Measurements from ENCODE around the gene AGBL4. TPM values are rescaled to one million over a fixed set of nuclear protein-coding genes. Genes with fewer than 3 reads are reported as not detected.

The AGBL4 gene
- total RNA-seq, 1 donor from 2014 or later = not detected

DNA sequence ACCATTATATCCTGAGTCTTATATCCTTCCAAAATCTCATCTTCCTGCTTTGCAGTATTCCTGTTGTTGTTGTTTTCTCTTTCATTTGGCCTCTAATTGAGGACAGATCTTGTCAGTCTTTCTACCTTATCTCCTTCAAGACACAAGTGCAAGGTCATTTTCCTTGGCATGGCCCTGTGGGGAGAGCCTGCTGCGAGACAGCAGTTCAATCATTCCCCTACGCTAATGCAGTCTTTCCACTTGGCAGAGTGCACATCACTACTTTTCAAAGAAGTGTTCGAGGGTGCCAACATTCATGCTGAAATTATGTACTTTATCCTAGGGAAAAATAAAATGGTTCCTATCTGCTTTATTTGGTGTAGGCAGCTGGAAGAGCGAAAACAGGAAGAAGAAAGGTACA is 1421.4 kb downstream of the AGBL4 start:
- intact Hi-C loops (cut with micrococcal nuclease) = no loop called here

DNA sequence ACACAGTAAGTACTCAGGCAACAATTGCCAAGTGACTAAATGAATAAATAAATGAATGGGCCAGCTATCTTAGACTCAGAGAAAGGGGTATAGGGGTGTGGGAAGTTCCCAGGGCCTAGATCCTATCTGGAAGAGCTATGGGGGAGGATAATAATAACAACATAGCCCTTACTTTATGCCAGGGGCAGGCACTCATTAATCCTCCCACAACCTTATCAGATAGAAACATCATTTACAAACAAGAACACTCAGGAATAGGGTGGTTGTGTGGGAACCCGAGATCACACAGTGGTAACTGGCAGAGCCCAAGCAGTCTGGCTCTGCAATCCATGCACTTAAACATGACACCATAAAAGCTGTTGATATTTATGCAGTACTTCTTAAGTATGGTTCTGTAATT is 1423.6 kb downstream of the AGBL4 start:
- intact Hi-C loops (cut with micrococcal nuclease) = no loop called here

DNA sequence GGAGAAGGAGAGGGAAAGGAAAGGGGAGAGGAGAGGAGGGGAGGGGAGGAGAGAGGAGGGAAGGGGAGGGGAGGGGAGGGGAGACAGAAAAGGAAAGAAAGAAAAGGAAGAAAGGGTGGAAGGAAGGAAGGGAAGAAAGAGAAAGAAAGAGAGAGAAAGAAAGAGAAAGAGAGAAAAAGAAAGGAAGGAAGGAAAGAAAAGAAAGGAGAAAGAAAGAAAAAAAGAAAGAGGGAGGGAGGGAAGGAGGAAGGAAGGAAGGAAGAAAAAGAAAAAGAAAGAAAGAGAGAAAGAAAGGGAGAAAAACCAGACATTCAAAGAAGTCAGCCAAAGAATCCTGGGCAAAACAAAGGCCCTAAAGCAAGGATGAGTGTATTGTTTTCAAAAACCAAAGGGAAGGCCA is 1426.1 kb downstream of the AGBL4 start:
- intact Hi-C loops (cut with micrococcal nuclease) = no loop called here

DNA sequence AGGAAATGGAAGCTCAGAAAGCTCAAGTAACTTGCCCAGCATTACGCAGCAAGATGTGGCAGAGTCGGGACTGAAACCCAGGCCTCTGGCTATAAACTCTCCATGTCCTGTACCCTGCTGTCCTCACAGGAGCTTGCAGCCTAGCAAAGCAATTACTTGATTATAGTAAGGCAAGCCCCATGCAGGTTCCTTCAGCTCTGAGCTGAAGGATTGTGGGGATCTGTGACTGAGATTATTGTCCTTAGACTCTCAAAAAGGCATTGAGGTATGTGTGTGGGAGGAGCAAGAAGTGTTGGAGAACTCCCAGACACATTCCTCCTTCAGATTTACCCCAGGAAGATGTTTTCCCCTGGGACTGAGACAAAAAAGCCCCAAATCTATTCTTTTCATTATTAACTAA is 1427.7 kb downstream of the AGBL4 start:
- intact Hi-C loops (cut with micrococcal nuclease) = no loop called here

DNA sequence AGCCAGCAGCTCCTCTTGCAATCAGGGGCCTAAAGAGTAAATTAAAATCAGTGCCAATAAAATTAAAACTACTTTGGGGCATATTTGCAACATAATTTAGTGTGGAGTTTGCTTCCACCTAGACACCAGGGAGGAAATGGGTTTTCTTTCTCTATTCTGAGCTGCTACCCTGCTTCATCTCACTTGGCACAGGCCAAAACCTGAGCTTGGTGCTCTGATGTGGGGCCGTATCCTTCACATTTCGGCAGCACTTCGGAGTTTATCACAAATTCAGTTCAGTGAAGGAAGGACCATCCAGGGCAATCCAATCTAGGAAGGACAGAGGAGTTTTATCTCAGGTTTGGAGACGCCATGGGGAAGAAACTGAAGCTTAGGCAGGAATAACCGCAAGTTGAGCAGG is 1428.1 kb downstream of the AGBL4 start:
- intact Hi-C loops (cut with micrococcal nuclease) = no loop called here

DNA sequence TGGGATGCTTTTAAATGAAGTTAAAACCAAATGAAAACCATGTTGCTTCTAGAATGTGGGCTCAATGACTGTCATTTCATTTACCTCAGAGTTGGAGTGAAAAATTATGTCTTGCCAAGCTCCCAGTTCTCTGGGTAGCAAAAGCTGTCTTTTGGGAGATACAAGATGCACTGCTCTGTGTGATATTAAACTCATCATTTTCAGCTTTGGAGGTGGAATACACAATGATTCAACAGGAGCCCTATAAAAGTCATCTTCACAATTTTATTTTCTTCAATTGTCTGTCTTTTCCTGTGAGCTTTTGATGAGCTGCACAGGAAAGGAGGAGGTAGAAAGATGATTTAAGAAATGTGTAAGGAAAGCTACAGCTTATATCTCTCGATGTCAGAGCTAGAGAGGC is 1431.4 kb downstream of the AGBL4 start:
- intact Hi-C loops (cut with micrococcal nuclease) = no loop called here

DNA sequence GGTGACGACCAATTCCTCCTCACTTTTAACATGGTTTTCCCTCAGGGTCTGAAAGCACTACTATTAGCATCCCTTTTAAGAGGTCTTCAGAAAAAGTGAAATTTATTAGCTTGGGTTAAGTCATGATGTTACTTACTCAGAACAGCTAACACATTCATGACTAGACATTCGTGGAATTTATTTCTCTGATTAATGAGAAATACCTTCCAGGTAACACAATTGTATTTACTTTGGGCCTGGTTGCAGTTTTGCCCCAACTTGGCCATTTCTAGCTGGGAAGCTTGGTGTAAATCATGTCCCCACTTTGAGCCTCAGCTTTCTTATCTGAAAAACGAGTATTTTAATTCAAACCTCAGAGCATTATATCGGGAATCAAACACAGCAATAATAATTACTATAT is 1432.6 kb downstream of the AGBL4 start:
- intact Hi-C loops (cut with micrococcal nuclease) = no loop called here

DNA sequence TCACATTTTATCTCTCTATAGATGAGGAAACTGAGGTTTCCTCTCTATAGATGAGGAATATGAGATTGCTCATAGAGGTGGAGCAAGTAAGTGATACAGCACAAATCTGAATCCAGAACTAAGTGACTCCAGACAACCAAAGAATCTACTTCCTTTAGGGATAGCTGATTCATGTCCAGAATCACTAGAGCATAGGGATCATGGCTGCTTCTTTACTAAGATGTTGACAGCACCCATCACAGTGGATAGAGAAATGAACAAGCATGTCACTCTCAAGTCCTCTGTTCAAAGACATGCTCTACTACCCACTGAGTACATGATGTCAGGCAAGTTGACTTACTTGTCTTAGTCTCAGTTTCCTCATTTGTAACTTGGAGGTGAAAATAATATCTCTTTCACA is 1435.7 kb downstream of the AGBL4 start:
- intact Hi-C loops (cut with micrococcal nuclease) = no loop called here

DNA sequence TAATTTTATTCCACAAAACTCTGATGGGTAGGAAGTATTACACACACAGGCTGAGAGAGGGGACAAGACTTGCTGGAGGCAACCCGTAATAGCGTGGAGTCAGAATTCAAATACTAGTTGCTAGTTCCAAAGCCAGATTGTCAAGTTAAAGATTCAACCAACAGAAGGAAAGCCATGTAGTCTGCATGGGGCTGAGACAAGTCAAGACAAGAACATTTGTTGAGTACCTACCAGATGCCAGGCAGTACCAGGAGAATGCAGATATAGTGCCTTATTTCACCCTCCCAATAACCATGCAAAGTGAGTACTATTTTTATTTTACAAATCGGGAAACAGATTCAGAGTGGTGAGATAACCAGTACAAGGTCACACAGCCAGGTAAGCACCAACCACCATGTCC is 1441.3 kb downstream of the AGBL4 start:
- intact Hi-C loops (cut with micrococcal nuclease) = no loop called here

DNA sequence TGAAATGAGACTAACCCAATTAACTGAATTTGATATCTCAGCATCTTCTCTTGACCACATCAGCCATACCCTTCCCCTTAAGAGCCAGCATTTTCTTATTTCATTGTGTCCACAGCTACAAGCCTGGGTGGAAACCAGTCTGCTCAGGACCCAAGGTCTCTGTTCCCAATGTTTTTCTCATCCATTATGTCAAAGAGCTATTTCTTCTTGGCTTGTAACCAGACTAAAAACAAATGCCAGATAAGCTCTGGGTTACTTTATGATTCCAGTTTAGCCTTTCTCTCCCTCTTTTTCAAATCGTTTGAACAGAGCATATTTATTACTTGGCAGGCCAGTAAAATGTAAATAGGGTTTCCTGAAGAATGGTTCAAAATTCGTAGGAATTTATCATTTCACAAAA is 1442.5 kb downstream of the AGBL4 start:
- intact Hi-C loops (cut with micrococcal nuclease) = no loop called here

DNA sequence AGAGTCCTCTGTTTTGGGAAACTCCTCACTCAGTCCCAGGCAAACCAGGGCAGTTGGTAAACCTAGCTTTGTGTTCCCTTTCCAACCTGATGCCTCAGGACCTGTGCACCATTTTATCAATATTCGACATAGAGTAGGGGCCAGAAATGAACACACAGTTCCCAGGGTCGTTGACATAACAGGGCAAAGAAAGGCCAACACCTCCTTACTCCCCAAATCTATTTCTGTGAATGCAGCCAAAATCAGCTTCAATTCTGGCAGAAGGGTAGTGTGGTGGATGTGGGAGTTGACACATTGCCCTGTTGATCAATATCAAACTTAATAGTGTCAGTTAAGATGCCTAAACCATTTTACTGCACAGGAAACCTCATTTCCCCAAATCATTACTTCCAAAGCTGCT is 1447.2 kb downstream of the AGBL4 start:
- intact Hi-C loops (cut with micrococcal nuclease) = no loop called here

DNA sequence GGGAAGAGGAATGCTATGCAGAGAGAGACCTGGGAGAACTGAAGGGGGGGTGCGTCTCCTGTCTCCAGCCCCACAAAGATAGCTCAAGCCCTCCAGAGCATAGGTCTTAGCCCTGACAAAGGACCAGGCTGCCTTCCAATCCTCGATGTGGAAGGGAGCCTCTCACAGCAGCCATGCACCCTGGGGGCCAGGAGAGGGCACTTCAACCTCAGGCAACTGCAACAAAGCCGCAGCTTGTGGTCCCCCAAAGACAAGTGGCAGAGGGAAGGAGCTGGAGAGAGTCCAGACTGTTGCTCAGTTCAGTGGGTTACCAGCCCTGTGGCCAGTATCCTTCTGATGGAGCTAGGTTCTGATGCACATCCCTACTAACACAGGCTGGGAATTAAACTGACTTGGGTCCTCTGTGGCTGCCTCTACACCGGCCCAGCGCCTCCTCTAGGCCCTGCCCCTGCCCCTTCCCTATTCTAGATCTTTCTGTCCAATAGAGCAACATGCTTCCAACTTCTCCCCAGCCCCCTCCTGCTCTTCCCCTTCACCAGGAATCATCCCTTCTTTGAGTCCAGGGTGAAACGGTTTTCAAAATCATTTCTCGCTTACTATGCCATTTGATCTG is 1451.0 kb downstream of the AGBL4 start:
- intact Hi-C loops (cut with micrococcal nuclease) = loop anchor here (5.0 kb wide), 1 partner anchor 125 kb away; no protein-coding TSS in a partner anchor

DNA sequence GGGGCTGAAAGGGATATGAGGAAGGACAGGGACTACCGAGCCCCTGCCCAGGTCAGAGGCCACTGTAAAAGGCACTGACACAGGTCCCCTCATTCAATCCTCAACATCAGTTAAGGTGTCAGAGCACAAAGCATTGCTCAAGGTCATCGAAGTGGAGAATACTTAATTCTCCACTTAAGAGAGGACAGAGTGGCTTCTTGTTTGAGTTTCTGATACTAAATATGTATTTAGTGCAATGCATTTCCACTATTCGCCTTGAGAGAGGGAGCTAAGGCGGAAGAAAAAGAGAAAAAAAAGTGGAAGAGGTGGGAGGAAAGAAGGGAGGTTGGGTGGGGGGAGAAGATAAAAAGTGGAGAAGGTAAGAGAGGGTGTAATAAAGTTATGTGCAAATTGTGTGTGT is 1451.6 kb downstream of the AGBL4 start:
- intact Hi-C loops (cut with micrococcal nuclease) = loop anchor here (5.0 kb wide), 1 partner anchor 125 kb away; no protein-coding TSS in a partner anchor

DNA sequence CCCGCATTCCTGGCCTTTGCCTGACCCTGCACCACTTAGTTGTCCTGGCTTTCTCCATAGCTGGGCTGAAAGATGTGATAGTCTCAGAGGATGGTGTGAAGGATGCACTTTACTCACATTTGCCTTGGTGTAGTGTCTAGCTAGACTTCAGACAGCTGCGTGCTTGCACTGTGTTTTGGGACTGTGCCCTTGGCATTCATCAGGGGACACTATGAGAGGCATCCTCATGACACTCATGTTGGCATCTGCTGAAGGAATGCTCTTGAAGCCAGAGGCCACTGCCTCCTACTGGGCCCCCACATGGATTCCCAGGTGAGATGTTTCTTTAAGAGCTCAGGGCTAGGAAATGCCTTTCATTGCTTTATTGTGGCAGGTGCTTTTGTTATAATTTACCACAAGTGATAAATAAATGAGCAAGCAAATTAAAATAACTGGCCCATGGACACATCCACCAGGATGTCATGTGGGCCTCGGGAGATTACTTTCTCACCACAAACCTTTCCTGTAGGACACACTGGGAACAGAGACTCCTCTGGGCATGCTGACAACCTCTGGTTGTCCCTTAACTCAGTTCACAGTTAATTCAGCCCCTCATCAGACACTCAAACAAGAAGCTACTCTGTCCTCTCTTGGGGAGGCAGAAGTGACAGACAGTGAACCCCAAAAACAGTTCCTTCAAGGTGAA is 1452.3 kb downstream of the AGBL4 start:
- intact Hi-C loops (cut with micrococcal nuclease) = loop anchor here (5.0 kb wide), 1 partner anchor 126 kb away; no protein-coding TSS in a partner anchor

DNA sequence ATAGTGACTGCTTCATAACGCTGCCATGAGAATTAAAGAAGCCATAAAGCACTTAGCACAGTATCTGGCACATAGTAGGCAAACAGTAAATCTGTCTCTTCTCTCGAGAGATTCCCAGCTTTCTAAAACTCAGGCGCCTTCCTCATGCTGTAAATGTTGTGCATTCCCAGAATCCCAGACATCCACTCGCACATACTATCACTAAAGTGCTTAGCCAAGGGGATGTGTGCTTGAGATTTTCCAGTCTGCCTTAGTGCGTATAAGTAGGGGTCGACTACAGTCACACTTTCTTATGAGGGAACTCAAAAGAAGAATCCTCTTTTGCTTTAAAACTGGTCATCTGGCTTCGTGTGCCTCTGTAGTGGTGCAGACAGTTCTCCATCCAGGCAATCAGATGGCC is 1453.2 kb downstream of the AGBL4 start:
- intact Hi-C loops (cut with micrococcal nuclease) = loop anchor here (5.0 kb wide), 1 partner anchor 127 kb away; no protein-coding TSS in a partner anchor

DNA sequence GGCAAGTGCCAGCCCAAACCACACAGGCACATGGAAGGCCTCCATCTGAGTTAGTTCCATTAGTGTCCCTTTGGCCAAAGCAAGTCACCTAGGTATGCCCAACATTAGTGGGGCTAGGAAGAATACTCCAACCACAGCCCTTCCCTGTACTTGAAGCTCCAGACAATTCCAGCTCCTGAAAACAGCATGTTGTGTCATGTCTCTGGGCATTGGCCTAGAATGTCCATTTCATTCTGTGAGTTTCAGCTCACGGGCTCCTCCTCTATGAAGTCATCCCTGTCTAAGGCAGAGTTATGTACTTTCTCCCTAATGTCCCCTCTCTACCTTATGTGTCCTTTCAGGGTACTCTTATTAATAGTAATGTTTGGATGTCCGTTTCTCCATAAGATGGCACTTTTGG is 1455.3 kb downstream of the AGBL4 start:
- intact Hi-C loops (cut with micrococcal nuclease) = no loop called here

DNA sequence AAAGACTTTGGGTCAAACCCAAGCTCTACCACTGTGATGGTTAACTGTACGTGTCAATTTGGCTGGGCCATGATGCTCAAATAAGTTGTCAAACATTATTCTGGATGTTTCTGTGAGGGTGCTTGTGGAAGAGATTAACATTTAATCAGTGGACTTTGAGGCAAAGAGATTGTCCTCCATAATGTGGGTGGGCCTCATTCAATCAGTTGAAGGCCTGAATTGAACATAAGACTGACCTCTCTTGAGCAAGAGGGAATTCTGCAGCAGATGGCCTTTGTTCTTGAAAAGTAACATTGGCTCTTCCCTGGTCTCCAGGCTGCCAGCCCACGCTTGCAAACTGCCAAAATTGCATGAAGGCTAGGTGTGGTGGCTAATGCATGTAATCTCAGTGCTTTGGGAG is 1457.3 kb downstream of the AGBL4 start:
- intact Hi-C loops (cut with micrococcal nuclease) = no loop called here

DNA sequence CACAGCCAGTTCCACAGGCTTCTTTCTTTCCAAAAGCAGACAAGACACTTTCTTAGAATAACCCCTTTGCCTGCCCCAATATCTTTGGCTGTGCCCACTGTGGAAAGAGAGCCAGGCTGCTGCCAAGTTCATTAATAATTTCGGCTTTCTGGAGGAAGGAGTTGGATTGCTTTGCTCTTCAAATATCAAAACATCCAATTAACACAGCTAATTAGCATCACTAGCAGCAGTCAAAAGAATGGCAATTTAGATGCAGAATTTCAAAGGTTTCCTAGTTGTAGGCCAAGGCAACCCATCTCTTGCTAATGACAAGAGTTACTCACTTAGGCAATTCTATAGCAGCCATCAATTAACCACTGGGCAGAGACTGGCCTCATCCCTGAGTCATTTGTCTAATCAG is 1460.7 kb downstream of the AGBL4 start:
- intact Hi-C loops (cut with micrococcal nuclease) = no loop called here

DNA sequence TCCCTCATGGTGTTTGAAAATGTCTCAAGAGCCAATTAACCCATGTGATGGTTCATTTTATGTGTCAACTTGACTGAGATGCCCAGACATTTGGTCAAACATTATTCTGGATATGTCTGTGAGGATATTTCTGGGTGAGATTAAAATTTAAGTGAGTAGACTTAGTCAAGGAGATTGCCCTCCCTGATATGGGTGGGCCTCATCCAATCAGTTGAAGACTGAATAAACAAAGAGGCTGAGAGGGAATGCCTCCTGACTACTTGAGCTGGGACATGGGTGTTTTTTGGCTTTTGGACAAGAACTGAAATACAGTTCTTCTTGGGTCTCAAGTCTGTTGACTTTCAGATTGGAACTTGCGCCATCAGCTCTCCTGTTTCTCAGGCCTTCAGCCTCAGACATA is 1462.3 kb downstream of the AGBL4 start:
- intact Hi-C loops (cut with micrococcal nuclease) = no loop called here

DNA sequence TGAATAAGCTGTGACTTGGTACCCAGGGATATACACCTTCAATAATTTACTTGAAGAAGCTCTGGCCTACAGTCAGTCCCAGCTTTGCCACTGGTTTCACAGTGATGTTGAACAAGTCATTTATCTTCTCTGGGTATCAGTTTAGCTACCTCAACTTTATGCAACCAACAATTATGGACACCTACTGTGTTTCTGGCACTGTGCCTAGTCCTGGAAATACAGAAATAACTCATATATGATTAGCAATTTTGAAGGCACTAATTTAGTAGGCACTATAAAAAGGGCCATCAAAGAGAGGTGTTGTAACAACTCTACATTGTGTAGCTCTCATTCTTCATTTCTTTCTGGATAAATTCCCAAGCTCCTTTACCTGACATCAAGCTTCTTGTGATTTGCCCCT is 1463.2 kb downstream of the AGBL4 start:
- intact Hi-C loops (cut with micrococcal nuclease) = no loop called here

DNA sequence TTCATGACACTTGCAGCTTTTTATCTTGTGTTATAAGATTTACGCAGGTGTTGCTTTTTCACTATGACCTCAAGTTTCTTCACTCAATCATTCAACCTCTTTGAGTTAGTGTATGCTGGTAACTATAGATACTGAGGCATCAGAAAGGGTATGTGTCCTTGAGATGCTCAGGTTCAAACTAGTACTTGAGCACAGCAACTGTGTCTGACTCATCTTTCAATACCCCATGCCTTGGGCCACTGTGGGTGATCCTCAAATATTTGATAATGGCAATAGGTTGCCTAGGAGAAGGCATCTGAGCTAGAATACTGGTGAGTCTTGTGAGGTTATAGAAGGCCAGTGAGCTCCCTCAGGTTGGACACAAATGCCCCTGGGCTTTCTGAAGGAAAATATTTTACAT is 1463.6 kb downstream of the AGBL4 start:
- intact Hi-C loops (cut with micrococcal nuclease) = no loop called here

DNA sequence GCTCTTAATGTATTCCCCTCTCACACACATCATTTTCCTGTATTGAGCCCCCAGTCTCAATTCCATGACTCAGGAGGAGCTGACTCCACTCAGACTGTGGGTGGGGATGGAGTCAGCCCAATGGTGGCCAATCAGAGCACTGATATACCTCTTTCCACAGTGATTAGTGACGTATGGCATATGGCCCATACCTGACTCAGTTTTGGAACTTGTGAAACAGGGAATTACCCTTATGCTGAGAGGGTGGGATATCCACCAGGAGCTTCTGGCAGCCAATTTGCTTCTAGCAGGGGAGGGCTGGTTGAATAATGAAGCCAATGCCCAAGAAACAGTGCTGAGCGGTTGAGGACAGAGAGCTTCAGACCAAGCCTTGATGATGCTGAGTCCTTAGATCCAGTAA is 1465.4 kb downstream of the AGBL4 start:
- intact Hi-C loops (cut with micrococcal nuclease) = no loop called here

DNA sequence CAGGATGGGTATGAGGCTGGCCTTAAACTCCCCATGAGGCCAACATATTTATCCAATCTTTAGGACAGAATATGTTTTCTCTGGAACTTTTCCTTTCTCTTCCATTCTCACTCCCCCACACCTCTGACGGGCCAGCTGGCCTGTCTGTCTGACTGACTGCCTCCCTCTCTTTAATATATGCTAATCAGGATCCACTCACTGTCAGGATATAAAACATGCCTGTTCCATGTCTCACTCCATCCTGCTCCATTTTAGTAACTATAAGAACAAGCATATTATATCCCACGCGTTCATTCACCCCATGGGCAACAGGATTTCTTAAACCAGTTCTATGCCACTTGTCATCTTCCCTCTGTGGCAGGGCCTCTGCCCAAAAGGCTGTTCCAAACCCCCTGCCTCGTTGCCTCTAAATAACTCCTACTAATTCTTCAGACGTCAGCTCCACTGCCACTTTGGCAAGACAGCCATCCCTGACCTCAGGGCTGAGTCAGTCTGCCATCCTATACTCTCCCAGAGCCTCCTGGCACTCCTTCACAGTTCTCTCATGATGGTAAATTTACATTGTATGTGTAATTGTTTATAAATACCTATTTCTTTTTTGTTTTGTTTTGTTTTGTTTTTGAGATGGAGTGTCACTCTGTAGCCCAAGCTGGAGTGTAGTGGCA is 1467.4 kb downstream of the AGBL4 start:
- intact Hi-C loops (cut with micrococcal nuclease) = no loop called here
